SK-N-MC (cell line): Measurements from ENCODE around the gene GALNT6.

ENCODE experiments used
- EZH2 ChIP-seq: fragments of 200-600 bp; sonication (generic); IDR thresholded peaks from one replicate; pipeline ENCODE4 v1.6.1; 2017; ENCODE audit warnings: antibody characterized with exemption
- POLR2AphosphoS5 ChIP-seq: IDR thresholded peaks from 2 replicates; pipeline ENCODE4 v1.6.1; 2012; ENCODE audit warnings: mild to moderate bottlenecking, low read depth, low read length, borderline replicate concordance

- no peak for TF ChIP-seq POLR2AphosphoS5
- no peak for TF ChIP-seq EZH2
Observed at GRCh38 chr12:51382173-51382572, 9.0 kb downstream of the GALNT6 start.
